ENCODE data around the gene RTL5. TPM values are rescaled to one million over a fixed set of nuclear protein-coding genes. Genes with fewer than 3 reads are reported as not detected.

Gene RTL5
- total and polyA plus RNA-seq, 2 experiments from 2014 or later, result 2.5 to 2.6 TPM

GRCh38 chrX:72080800-72081199, 50.9 kb downstream of the RTL5 start:
- Histone ChIP-seq H2AFZ (no peak overlapping the region), H3K9me3 (ENCODE audit: low read depth) (no peaks in the 10 kb centered on the region), H3K27ac (no peak overlapping the region), H3K9me2 (replicated peaks; ENCODE audit: insufficient read depth) (no peaks in the 10 kb centered on the region), H3K36me3 (replicated peaks; ENCODE audit: insufficient read depth, low read depth) (no peaks in the 10 kb centered on the region), H3K4me1 (ENCODE audit: insufficient read depth) (no peaks in the 10 kb centered on the region), H3K4me2 (no peak overlapping the region), H3K79me2 (no peaks in the 10 kb centered on the region), H3K27me3 (no peaks in the 10 kb centered on the region), H3K4me3 (no peak overlapping the region), H4K20me1 (ENCODE audit: insufficient read depth, poor library complexity, severe bottlenecking) (no peaks in the 10 kb centered on the region)
- TF ChIP-seq CTCF (IDR thresholded peaks at IDR 0.05; ENCODE audit: poor library complexity) (no peak), EZH2 (IDR thresholded peaks at IDR 0.05; ENCODE audit: borderline replicate concordance) (no peak), EZH2phosphoT487 (IDR thresholded peaks at IDR 0.05; ENCODE audit: low read depth, severe bottlenecking, unreplicated experiment) (no peak)
- DNase-seq (ENCODE audit: low spot score), result no peak
- 77% methylated on average over 7 of the region's 7 CpGs for WGBS (ENCODE audit: low lambda C conversion rate, missing lambda C conversion rate)

- H3K4me1 ChIP-seq (ENCODE audit: insufficient read depth), result no peaks in the 10 kb centered on the region
- no peak for TF ChIP-seq CTCF (IDR thresholded peaks at IDR 0.05; ENCODE audit: poor library complexity)
- TF ChIP-seq EZH2 (IDR thresholded peaks at IDR 0.05; ENCODE audit: borderline replicate concordance), result no peak
- TF ChIP-seq EZH2phosphoT487 (IDR thresholded peaks at IDR 0.05; ENCODE audit: low read depth, severe bottlenecking, unreplicated experiment), result no peak
- H3K27ac ChIP-seq, result no peak overlapping the region
- no peak overlapping the region for H3K4me2 ChIP-seq
- H3K9me3 ChIP-seq (ENCODE audit: low read depth), result no peaks in the 10 kb centered on the region
- H3K79me2 ChIP-seq, result no peaks in the 10 kb centered on the region
- WGBS (ENCODE audit: low lambda C conversion rate, missing lambda C conversion rate), result 74% methylated on average over 7 of the region's 7 CpGs
- H4K20me1 ChIP-seq (ENCODE audit: insufficient read depth, poor library complexity, severe bottlenecking), result no peaks in the 10 kb centered on the region
- no peaks in the 10 kb centered on the region for H3K27me3 ChIP-seq
- H3K36me3 ChIP-seq (replicated peaks; ENCODE audit: insufficient read depth, low read depth), result no peaks in the 10 kb centered on the region
- no peak overlapping the region for H2AFZ ChIP-seq
- no peaks in the 10 kb centered on the region for H3K9me2 ChIP-seq (replicated peaks; ENCODE audit: insufficient read depth)
- no peak overlapping the region for H3K4me3 ChIP-seq
- DNase-seq (ENCODE audit: low spot score), result no peak
Observed at GRCh38 chrX:72080150-72080549, 51.6 kb downstream of the RTL5 start.

GRCh38 chrX:72079607-72080006, 52.1 kb downstream of the RTL5 start:
- no peak for DNase-seq (ENCODE audit: low spot score)
- Histone ChIP-seq H3K4me2 (no peak overlapping the region), H3K9me3 (ENCODE audit: low read depth) (no peaks in the 10 kb centered on the region), H3K4me3 (no peak overlapping the region), H3K9me2 (replicated peaks; ENCODE audit: insufficient read depth) (no peaks in the 10 kb centered on the region), H3K4me1 (ENCODE audit: insufficient read depth) (no peaks in the 10 kb centered on the region), H2AFZ (no peak overlapping the region), H4K20me1 (ENCODE audit: insufficient read depth, poor library complexity, severe bottlenecking) (no peaks in the 10 kb centered on the region), H3K36me3 (replicated peaks; ENCODE audit: insufficient read depth, low read depth) (no peaks in the 10 kb centered on the region), H3K27me3 (no peaks in the 10 kb centered on the region), H3K27ac (no peak overlapping the region), H3K79me2 (no peaks in the 10 kb centered on the region)
- TF ChIP-seq EZH2phosphoT487 (IDR thresholded peaks at IDR 0.05; ENCODE audit: low read depth, severe bottlenecking, unreplicated experiment) (no peak), EZH2 (IDR thresholded peaks at IDR 0.05; ENCODE audit: borderline replicate concordance) (no peak), CTCF (IDR thresholded peaks at IDR 0.05; ENCODE audit: poor library complexity) (no peak)
- 76% methylated on average over 12 of the region's 12 CpGs for WGBS (ENCODE audit: low lambda C conversion rate, missing lambda C conversion rate)

GRCh38 chrX:72078411-72078810, 53.3 kb downstream of the RTL5 start:
- H4K20me1 ChIP-seq (ENCODE audit: insufficient read depth, poor library complexity, severe bottlenecking), result no peaks in the 10 kb centered on the region
- H3K9me2 ChIP-seq (replicated peaks; ENCODE audit: insufficient read depth), result no peaks in the 10 kb centered on the region
- H3K9me3 ChIP-seq (ENCODE audit: low read depth), result no peaks in the 10 kb centered on the region
- H3K79me2 ChIP-seq, result no peaks in the 10 kb centered on the region
- no peak for TF ChIP-seq CTCF (IDR thresholded peaks at IDR 0.05; ENCODE audit: poor library complexity)
- H3K36me3 ChIP-seq (replicated peaks; ENCODE audit: insufficient read depth, low read depth), result no peaks in the 10 kb centered on the region
- H3K4me3 ChIP-seq, result no peak overlapping the region
- H2AFZ ChIP-seq, result no peak overlapping the region
- no peak for DNase-seq (ENCODE audit: low spot score)
- no peaks in the 10 kb centered on the region for H3K4me1 ChIP-seq (ENCODE audit: insufficient read depth)
- H3K27me3 ChIP-seq, result no peaks in the 10 kb centered on the region
- H3K27ac ChIP-seq, result no peak overlapping the region
- WGBS (ENCODE audit: low lambda C conversion rate, missing lambda C conversion rate), result 80% methylated on average over 4 of the region's 4 CpGs
- no peak overlapping the region for H3K4me2 ChIP-seq
